Erythroblast (primary cell): Measurements from ENCODE around the gene XDH.

Source experiments
- GATA1 ChIP-seq: IDR thresholded peaks from 2 replicates; pipeline ENCODE4 v1.6.1; 2011; ENCODE audit warnings: low read depth, mild to moderate bottlenecking, control low read depth, low read length, moderate library complexity
- POLR2A ChIP-seq: IDR thresholded peaks from 2 replicates; pipeline ENCODE4 v1.6.1; 2011; ENCODE audit warnings: mild to moderate bottlenecking, low read length

- TF ChIP-seq POLR2A (no peak), GATA1 (no peak)
Measured at GRCh38 chr2:31384771-31385276, 29.7 kb downstream of the XDH start.
